ENCODE data around the gene ZKSCAN4.

ZKSCAN4 gene

DNA sequence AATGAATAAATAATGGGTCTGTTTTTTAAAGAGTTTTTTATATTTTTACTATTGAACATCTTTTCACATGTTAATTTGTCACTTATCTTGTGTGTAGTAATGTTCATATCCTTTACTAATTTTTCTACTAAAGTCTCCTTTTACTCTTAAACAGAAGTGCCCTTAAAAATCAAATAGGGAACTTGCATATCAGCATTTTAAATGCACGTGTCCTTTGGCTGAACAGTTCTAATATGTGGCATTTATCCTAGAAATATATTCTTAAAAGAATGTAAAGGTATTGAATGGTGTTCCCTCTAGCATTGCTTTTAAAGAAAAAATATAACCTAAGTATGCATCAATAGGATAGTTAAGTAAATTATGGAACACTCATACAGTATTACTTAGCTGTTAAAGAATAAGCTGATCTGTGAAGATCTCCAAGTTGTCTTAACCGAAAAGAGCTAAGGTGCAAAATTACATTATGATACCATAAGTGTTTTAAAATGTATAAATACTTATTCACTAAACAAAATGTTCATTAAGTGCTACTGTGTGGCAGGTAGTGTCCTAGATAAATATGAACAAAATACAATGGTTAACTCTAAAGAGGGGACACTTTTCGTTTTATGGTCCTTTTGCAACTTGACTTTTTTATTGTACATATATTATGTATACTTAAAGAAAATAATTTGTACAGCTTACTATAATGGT, 28.7 kb upstream of the ZKSCAN4 start:
- no peak for DNase-seq (ENCODE audit: low read depth)
- TF ChIP-seq CTCF (conservative IDR thresholded peaks at IDR 0.05; ENCODE audit: low read depth, low read length) = no peak
- peak overlapping the region; percentile 77 for H3K4me3 ChIP-seq (ENCODE audit: low read length)

- H3K4me3 ChIP-seq (ENCODE audit: low read length) = no peak overlapping the region
- TF ChIP-seq CTCF (conservative IDR thresholded peaks at IDR 0.05; ENCODE audit: low read depth, low read length) = no peak
- DNase-seq (ENCODE audit: low read depth) = no peak
Observed at GRCh38 chr6:28277746-28278145, 25.7 kb upstream of the ZKSCAN4 start.

- TF ChIP-seq CTCF (conservative IDR thresholded peaks at IDR 0.05; ENCODE audit: low read depth, low read length) = no peak
- DNase-seq (ENCODE audit: low read depth) = no peak
Observed at GRCh38 chr6:28274888-28275287, 22.8 kb upstream of the ZKSCAN4 start.

GRCh38 chr6:28269492-28269891, 17.4 kb upstream of the ZKSCAN4 start:
- no peak for DNase-seq (ENCODE audit: low read depth)
- no peak overlapping the region for H3K4me3 ChIP-seq (ENCODE audit: low read length)
- no peak for TF ChIP-seq CTCF (conservative IDR thresholded peaks at IDR 0.05; ENCODE audit: low read depth, low read length)

More at GRCh38 chr6:28274888-28275287, 22.8 kb upstream of the ZKSCAN4 start:
- H3K4me3 ChIP-seq (ENCODE audit: low read length) = no peak overlapping the region

DNA sequence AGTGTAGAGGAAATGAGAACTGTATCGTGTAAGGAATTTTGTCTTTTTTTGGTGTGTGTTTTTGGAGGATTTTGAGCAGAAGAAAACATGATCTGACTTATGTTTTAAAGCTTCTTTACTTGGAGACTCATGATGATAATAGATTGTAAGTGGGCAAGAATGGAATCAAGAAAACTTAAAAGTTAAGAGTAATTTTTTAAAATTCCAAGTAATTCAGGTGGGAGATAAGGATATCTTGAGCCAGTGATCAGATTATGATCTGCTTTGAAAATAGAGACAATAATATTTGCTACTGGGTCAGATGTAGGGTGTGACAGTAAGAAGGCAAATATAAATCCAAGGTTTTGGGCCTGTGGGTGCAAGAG, 15.6 kb upstream of the ZKSCAN4 start:
- no peak for TF ChIP-seq CTCF (conservative IDR thresholded peaks at IDR 0.05; ENCODE audit: low read depth, low read length)
- no peak for DNase-seq (ENCODE audit: low read depth)

DNA sequence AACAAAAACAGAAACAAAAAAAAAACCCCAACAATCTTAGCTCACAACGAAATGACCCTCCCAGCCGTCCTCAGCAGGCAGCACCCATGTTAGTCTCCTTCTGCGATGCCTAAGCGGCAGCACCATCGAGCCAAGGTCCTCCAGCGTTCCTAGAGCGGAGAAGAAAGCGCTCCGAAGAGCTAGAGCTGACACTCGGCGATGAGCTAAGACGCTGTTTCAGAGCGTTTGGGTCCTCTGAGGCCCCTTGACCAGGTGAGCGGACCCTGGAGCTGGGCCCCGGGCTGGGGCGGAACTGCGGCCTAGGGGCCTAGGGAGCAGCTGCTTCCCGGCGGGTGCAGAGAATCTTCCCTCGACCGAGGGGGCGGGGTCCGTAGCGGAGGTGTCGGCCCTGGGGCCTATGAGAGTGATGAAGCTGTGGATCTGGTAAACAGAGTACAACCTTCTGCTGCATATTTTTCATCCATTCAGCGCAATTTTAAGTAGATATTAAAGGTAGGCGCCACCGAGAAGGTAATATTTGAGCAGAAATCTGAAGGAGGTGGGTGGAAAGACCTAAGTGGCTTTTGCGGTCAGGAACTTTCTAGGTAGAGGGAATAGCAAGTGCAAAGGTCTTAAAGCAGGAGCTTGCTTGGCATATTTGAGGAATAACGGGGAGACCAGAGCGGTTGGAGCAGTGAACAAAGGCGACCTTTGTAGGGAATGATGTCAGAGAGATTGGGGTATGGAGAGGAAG, 15.1 kb upstream of the ZKSCAN4 start, which contains the start of gene ZSCAN26:
ZSCAN26 (plus strand) TSS at position 182 of the 733 bp plus-strand sequence. CDS start 4,777 bp downstream, outside the sequence.
- peak within 1 kb of the TSS; percentile 87 for H3K4me3 ChIP-seq (ENCODE audit: low read length)
- TF ChIP-seq CTCF (conservative IDR thresholded peaks at IDR 0.05; ENCODE audit: low read depth, low read length) = no peak
- DNase-seq (ENCODE audit: low read depth) = peak; percentile 58

More for the DNA sequence above, 15.6 kb upstream of the ZKSCAN4 start:
- H3K4me3 ChIP-seq (ENCODE audit: low read length) = peak overlapping the region; percentile 87

Data from retinal pigment epithelial cell (primary cell).